Calu3 (cell line): ENCODE data around the gene ZNF462. TPM values are rescaled to one million over a fixed set of nuclear protein-coding genes. Genes with fewer than 3 reads are reported as not detected.

ENCODE experiments used
- BruUV-seq: library from RNA; stranded (reverse); fragments of 400-500 nt; replicated peaks from 2 replicates; lab custom pipeline; 2021; lab: Mats Ljungman, UMichigan
- CTCF ChIA-PET: fragments of 300-600 bp; sonication (Branson Sonifier 250); formaldehyde crosslinking; loops from one replicate; lab custom pipeline; 2022; ENCODE audit warnings: antibody characterized with exemption; lab: Charles Lee
- DNase-seq: peaks from one replicate; pipeline ENCODE4 v3.0.0; 2022
- H3K27ac Mint-ChIP-seq: one replicate; pipeline ENCODE4 v1.8.0; 2022; ENCODE audit warnings: mixed read lengths; ENCODE audit not compliant: unreplicated experiment
- H3K27me3 Mint-ChIP-seq: one replicate; pipeline ENCODE4 v1.8.0; 2022; ENCODE audit warnings: mixed read lengths; ENCODE audit not compliant: unreplicated experiment
- H3K36me3 Mint-ChIP-seq: one replicate; pipeline ENCODE4 v1.8.0; 2022; ENCODE audit warnings: mild to moderate bottlenecking, moderate library complexity, mixed read lengths; ENCODE audit not compliant: insufficient read depth, unreplicated experiment
- H3K4me1 Mint-ChIP-seq: one replicate; pipeline ENCODE4 v1.8.0; 2022; ENCODE audit warnings: mild to moderate bottlenecking, low read depth, mixed read lengths; ENCODE audit not compliant: unreplicated experiment
- H3K4me3 Mint-ChIP-seq: one replicate; pipeline ENCODE4 v1.8.0; 2022; ENCODE audit warnings: mild to moderate bottlenecking, low read depth, moderate library complexity, mixed read lengths; ENCODE audit not compliant: unreplicated experiment
- H3K9me3 Mint-ChIP-seq: one replicate; pipeline ENCODE4 v1.8.0; 2022; ENCODE audit warnings: low read depth, mixed read lengths; ENCODE audit not compliant: unreplicated experiment
- intact Hi-C: fragments of 100-400 bp; cut with micrococcal nuclease; formaldehyde crosslinking; loops from one replicate; pipeline ENCODE4 v1.10.0; 2022; ENCODE audit not compliant: unreplicated experiment
- total RNA-seq: library from RNA; stranded (reverse); gene quantifications from 2 replicates; pipeline ENCODE4 v1.2.3, GENCODE V29; 2022
- TF ChIP-seq, protein P1 (sequence below): fragments of 200-600 bp; IDR thresholded peaks from one replicate; pipeline ENCODE4 v1.8.0; 2022; ENCODE audit warnings: antibody characterized with exemption; ENCODE audit not compliant: unreplicated experiment

The ZNF462 gene
- total RNA-seq, 1 experiment from 2014 or later, result 48.0 TPM

DNA sequence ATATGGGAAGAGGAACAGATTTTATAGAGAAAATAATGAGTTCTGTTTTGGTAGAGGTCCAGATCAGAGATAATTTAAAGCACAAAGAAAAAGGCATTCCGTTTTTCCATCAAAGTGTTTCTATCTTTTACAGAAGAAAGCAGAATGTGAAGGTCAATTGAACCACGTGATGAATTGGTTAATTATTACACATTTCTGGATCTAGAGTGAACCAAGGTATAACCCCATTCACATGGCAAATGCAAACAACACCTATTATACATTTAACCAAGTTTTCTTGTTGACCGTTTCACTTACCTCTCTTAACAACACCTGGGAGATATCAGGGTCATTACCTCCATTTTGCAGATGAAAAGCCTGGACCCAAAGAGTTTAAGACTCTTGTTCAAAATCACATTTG is 34.9 kb upstream of the ZNF462 start:
- intact Hi-C loops, result no loop called here
- Mint-ChIP-seq H3K27ac (no peak overlapping the region), H3K9me3 (no peaks in the 10 kb centered on the region), H3K27me3 (no peaks in the 10 kb centered on the region), H3K4me3 (no peak overlapping the region), H3K4me1 (peaks cover 10% of the 10 kb centered on the region), H3K36me3 (no peaks in the 10 kb centered on the region)
- TF ChIP-seq, protein P1, sequence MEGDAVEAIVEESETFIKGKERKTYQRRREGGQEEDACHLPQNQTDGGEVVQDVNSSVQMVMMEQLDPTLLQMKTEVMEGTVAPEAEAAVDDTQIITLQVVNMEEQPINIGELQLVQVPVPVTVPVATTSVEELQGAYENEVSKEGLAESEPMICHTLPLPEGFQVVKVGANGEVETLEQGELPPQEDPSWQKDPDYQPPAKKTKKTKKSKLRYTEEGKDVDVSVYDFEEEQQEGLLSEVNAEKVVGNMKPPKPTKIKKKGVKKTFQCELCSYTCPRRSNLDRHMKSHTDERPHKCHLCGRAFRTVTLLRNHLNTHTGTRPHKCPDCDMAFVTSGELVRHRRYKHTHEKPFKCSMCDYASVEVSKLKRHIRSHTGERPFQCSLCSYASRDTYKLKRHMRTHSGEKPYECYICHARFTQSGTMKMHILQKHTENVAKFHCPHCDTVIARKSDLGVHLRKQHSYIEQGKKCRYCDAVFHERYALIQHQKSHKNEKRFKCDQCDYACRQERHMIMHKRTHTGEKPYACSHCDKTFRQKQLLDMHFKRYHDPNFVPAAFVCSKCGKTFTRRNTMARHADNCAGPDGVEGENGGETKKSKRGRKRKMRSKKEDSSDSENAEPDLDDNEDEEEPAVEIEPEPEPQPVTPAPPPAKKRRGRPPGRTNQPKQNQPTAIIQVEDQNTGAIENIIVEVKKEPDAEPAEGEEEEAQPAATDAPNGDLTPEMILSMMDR, result no peak
- no TSS peak for BruUV-seq
- CTCF ChIA-PET, result no interaction called here
- DNase-seq, result no peak

DNA sequence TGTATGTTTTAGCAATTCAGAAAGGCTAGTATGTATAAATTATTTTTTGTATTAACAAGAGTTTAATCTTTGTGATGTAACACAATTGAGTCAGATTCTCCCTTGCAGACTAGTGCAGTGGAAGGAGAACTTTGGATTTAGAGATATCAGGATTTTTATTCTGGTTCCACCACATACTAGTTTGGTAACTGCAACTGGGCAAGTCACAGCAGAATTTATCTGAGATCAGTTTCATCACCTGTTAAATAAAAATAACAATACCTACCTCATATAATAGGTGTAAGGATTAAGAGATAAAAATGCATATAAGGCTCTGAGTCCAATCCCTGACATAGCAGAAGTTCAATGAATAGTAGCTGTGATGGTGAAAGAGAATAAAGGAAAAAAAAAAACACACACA is 34.0 kb upstream of the ZNF462 start:
- no peak for DNase-seq
- Mint-ChIP-seq H3K4me3 (no peak overlapping the region), H3K9me3 (no peaks in the 10 kb centered on the region), H3K4me1 (peaks cover 10% of the 10 kb centered on the region), H3K27ac (no peak overlapping the region), H3K27me3 (no peaks in the 10 kb centered on the region), H3K36me3 (no peaks in the 10 kb centered on the region)
- CTCF ChIA-PET, result no interaction called here
- intact Hi-C loops, result no loop called here
- TF ChIP-seq, protein P1, result no peak
- BruUV-seq, result no TSS peak

DNA sequence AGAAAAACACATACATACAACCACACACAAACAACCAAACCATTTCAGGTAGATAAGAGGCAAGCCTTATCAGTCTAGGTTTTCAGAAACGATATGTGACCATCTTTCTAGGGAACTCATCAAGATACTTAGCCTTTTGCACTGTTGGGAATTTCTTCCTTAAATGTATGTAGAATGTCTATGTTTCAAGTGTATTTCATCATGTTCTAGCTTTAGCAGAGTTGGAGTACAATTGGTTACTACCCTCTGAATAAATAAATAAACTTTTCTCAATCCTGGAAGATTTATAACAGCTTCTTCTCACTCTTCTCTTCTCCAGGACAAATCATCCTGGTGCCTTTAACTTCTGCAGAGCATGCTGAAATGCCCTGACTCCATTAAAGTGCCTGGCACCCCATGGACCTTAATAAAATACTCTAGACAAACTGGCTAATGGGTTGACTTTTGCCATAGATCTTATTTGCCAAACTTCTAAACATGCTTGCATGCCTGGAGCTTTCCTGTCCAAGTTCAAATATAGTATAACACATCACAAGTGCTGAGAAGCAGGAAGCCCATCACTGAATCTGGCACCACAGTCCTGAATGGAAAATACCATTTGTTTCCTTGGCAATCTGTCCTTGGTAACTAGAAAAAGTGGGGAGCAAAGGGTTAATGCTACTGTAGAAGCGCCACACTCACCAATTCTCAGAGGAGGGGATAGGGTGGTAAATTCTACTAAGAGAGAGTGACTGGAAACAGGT is 33.1 kb upstream of the ZNF462 start:
- Mint-ChIP-seq H3K27me3 (no peaks in the 10 kb centered on the region), H3K27ac (no peak overlapping the region), H3K4me1 (peaks cover 10% of the 10 kb centered on the region), H3K9me3 (no peaks in the 10 kb centered on the region), H3K36me3 (no peaks in the 10 kb centered on the region), H3K4me3 (no peak overlapping the region)
- TF ChIP-seq, protein P1, result no peak
- intact Hi-C loops, result no loop called here
- CTCF ChIA-PET, result interaction anchor here (0.6 kb wide), 1 partner anchor 132 kb away, joined by 5 read pairs; no protein-coding TSS in a partner anchor
- DNase-seq, result no peak
- BruUV-seq, result no TSS peak

DNA sequence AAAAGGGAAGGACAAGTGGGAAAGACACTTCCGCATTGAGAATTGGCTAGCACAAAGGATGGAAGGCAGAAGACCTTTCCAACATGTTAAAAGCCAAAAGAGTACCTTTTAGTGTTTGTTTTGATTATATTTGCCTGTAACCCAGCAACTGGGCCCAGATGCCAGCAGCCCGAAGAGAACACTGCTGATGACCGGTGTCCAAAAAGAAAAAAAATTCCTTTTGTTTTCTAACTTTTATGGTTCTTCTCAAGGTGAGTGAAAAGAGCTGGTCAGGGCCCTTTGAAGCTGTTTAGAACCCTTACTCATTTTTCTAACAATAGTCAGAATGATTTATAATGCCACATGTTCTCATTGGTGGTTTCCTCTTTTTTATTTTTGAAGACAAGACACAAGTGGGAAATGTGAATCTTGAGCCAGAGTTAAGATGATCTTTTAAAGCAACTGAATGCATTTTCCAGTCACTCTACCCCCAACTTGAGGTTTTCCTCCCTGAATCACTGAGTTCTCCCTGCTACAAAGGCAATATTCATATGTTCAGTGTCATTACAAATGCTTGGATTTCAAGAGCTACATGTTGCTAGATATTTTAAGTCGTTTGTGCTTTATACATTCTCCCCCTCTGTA is 32.3 kb upstream of the ZNF462 start:
- Mint-ChIP-seq H3K4me1 (peaks cover 10% of the 10 kb centered on the region), H3K27ac (no peak overlapping the region), H3K9me3 (peaks cover 2% of the 10 kb centered on the region), H3K4me3 (no peak overlapping the region), H3K36me3 (no peaks in the 10 kb centered on the region), H3K27me3 (no peaks in the 10 kb centered on the region)
- no TSS peak for BruUV-seq
- CTCF ChIA-PET, result interaction anchor here (0.6 kb wide), 1 partner anchor 133 kb away, joined by 5 read pairs; no protein-coding TSS in a partner anchor
- intact Hi-C loops, result no loop called here
- TF ChIP-seq, protein P1, result no peak
- no peak for DNase-seq
